ENCODE measurements around the gene DSCAM.
"Not testable (repeated sequence)": the region's sequence is repeated elsewhere in the genome, so short reads cannot be mapped to it uniquely, and the experiment has no call there.

The DSCAM gene

GRCh38 chr21:40200126-40200525, 646.8 kb downstream of the DSCAM start:
- DNase-seq: no peak

DNA sequence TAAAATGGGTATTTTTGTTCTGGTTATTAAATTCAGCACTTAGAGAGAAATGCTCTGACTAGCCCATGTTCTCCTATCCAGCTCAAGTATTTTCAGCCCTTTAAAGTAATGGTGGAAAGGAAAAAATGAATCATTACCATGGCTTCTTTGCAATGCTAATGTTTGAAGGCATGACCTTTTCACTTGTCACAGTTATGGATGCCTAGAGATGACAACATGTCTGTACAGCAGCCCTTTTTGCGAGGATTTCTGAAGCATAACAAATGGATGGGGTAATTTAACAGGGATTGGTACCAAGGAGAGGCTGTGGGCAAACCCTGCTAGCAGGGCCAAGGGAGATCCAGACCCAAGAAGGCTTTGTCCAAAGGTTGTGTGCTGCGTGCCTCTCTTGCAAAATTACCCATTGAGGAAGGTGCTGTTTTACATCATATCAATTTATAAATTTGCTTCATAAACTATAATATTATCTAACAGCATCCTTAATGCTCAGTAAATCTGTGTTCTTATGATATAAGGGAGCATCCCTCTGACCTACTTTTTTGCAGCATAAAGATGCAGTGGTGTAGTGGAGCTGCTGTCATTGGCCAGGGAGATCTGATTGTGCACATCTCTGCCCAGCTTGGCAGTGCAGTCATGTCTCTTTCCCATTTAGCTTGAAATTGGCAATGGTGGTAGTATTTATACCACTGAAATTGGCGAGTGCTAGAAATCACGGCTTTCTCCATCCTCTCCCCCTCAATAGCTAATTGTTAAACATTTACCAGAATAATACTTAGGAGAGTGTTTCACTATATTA, 652.6 kb downstream of the DSCAM start:
- no peak for DNase-seq

- DNase-seq: no peak
These were observed 655.3 kb downstream of the DSCAM start for GRCh38 chr21:40191616-40192015.

DNA sequence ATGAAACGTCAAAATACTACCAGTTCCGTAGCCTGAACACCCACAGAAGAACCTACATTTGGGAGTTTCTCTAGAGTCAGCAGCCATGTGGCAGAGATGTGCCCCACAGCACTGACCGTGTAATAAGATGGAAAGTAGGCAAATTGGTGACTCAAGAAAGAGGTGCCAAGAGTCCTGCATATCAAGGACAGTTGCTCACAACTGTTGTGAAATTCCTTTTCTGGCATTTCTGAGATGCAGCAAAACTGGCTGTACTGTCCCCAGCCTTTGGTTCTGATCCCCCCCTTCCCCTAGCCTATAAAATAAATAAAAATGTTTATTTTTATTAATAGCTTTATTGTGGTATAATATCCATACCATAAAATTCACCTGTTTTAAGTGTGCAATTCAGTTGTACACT, 655.8 kb downstream of the DSCAM start:
- DNase-seq: no peak

DNA sequence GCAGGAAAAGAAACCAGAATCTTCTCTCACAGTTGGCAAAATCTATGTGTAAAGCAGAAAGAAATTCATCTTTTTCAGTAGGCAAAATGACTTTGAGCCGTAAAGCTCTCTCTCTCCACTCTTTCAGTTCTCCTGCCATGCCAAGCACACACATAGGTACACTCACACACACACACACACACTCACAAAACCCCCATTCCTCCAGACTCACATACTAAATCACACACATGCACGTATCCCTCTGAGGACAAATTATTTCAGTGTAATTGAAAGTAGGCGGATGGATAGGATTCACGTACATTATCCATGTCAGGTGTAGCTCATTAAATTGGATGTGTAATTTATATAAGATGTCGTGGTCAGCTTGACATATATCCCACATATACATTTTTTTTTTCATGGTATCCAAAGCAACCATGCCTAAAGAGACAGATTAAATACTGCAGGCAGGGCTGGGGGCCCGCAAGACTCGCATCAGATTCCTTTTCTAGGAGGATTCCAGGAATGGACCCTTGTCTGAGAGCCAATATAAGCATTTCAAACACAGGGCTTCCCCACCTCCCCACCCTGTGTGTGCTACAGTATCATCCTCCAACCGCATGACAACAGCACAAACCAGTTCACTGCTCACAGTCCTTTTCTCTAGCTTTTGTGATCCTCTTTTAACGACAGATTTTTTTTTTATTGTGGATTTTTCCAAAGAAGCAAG, 658.9 kb downstream of the DSCAM start:
- no peak for DNase-seq

DNA sequence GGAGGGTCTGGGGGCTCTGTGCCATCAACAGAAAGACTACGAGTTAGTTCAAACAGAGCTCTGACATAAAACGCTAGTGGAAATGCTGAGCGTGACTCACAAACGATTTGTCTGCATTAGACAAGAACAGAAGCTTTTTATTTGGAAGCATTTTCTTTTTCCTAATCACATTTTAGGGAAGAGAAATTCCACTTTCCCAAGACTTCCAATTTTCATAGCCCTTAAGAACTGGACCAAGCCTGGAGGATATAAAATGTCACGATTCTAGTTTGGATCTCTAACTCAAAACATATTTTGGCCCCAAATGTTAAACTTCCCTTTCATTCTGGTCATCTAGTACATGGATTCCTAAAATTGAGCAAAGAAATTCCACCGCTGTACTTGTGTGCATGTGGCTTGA, 659.7 kb downstream of the DSCAM start:
- no peak for DNase-seq

- no peak for DNase-seq
These were observed 660.9 kb downstream of the DSCAM start for GRCh38 chr21:40186045-40186444.

DNA sequence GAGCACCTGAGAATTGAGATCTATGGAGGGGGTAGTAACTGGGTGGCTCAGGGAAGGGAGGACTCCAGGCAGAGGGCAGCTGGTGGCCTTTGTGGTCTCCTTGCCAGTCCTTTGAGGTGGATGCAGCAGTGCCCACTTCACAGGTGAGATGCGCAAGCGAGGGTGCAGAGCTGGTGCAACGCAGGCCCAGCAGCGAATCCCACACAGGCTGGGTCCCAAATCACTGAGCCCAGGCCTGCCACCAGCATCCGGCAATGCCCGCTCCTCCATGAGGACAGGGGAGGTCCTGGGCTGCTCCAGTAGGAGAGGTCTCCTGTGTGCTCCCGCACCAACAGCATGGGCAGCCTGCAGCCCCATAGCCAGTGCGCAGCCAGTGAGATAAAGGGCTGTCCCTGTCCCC, 661.8 kb downstream of the DSCAM start:
- DNase-seq: no peak

DNA sequence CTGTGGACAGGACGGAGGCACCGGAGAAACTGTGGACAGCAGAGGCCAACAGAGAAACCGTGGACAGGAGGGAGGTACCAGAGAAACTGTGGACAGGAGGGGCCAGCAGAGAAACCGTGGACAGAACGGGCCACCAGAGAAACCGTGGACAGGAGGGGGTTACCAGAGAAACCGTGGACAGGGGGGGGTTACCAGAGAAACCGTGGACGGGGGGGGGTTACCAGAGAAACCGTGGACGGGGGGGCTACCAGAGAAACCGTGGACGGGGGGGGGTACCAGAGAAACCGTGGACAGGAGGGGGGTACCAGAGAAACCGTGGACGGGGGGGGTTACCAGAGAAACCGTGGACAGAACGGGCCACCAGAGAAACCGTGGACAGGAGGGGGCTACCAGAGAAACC, 664.5 kb downstream of the DSCAM start:
- not testable (repeated sequence) for DNase-seq

- DNase-seq: no peak
These were observed 667.8 kb downstream of the DSCAM start for GRCh38 chr21:40179166-40179565.

DNA sequence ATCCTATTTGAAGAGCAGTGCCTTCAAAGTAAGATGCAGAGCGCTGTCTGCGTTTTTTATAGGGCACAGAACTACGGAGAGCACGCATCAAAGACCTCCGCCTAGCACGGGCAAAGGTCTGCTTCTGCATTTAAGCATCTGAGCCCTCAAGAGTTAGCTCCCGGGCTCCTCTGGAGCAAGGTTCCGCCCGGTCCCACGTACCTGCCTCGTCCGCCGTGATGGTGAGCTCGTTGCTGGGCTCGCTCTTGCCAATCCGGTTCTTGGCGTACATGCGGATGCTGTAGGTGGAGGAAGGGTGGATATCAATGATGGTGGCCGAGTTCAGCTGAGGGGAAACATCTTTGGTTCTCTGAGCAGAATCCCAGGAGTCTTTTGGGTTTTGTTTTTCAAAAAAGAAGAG, 668.2 kb downstream of the DSCAM start:
- DNase-seq: no peak

DNA sequence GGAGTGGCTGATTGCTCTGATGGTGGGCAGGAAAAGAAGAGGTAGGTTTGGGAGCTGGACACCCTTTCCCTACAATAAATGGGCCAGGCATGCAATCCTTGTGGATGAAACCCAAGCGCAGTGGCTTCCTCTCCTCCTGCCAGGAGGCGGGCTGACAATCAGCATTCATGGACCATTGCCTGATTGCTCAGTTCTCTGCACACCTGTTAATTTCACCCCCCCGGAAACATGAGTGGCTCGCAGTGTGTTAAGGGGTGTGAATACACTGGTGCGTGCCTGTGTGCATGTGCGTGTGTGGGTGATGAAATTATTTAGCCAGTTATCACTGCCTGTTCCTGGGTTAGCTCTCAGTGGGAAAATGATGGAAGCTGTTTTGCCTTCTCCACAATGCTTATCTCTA, 669.0 kb downstream of the DSCAM start:
- peak; percentile 64 for DNase-seq

- peak; percentile 98 for DNase-seq
These were observed 670.2 kb downstream of the DSCAM start for GRCh38 chr21:40176724-40177123.

GRCh38 chr21:40173816-40174215, 673.1 kb downstream of the DSCAM start:
- no peak for DNase-seq

- DNase-seq: no peak
These were observed 677.0 kb downstream of the DSCAM start for GRCh38 chr21:40169971-40170370.

GRCh38 chr21:40166291-40166843, 680.6 kb downstream of the DSCAM start:
- DNase-seq: no peak

GRCh38 chr21:40165773-40166070, 681.2 kb downstream of the DSCAM start:
- no peak for DNase-seq

- DNase-seq: no peak
These were observed 681.8 kb downstream of the DSCAM start for GRCh38 chr21:40164905-40165772.

DNA sequence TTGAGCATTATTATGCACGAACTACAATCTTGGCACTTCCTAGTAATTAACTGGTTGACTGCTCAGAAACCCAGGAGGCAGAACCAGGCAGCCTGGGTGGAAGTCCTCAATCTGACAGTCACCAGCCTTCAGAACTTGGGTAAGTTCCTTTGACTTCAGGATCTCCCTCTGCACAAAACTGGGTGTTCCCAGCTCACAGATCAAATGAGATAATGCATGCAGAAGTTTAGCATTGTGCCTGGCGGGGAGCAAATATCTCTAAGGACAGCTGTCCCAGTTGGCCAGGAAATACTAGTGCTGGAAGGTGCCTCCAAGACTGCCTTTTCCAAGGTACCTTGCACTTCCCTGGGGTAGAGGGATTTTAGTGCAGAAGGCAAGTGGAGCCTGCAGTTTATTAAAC, 684.9 kb downstream of the DSCAM start:
- DNase-seq: no peak

DNA sequence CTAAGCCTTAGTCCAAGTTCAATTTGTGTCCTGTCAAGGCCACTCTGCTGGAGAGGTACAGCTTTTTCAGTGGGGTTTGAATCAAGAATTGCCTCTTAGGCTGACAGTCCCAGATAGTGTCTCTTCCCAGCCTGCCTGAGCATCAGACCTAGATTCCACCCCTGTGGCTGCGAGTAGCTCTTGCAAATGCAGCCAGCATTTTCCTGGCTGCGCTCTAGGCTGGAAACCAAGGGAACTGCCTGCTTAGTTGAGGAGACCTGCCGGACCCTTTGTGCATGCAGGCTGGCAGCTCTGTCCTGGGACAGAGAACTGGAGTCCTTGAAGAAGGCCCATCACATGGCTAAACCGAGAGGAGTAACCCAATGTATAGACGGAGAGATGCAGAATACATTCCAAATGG, 686.0 kb downstream of the DSCAM start:
- no peak for DNase-seq

DNA sequence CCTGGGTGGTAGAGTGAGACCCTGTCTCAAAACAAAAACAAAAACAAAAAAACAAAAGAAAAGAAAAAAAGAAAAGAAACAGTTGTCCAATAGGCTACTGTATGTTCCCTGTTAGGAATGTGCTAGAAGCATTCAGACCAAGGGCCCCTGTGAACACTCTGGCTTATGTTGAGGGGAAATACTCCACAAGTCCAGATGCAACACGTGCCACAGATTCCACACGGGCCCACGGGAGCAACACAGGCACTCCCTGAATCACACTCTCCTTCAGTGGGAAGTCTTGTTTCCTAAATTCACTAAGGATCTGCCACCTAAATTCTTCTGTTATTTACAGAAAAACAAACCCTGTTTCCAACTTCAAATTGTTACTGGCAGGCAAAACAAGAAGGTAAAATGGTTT, 688.6 kb downstream of the DSCAM start:
- no peak for DNase-seq

DNA sequence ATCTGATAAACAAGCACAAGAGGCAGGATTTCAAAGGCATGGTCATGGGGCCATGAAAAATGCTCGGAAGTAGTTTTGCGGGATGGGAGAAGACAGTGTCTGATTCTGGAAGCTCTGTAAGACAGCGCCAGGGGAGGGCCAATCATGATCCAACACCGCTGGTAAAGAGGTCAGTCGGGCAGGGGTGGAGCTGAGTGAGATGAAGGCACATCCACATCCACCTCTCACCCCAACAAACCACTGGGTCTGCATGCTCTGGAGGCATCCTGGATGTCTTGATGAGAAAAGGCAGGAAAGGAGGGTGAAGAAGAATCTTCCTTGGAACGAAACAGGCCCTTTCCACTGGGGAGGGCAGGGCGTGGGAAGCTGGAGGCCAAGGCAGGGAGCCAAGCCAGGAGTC, 691.4 kb downstream of the DSCAM start:
- no peak for DNase-seq

- no peak for DNase-seq
These were observed 693.6 kb downstream of the DSCAM start for GRCh38 chr21:40153351-40153750.

- DNase-seq: no peak
These were observed 694.5 kb downstream of the DSCAM start for GRCh38 chr21:40152476-40152875.
